Dendritic cell treated with granulocyte-macrophage colony-stimulating factor and Interleukin-4, amounts not matched to agents 40 ng/mL and 50 ng/mL, for 4 days (primary cell): ENCODE measurements around the gene VGLL3.

Source experiments
- H3K27ac Mint-ChIP-seq: one replicate; pipeline ENCODE4 v1.8.0; 2022; ENCODE audit warnings: mild to moderate bottlenecking, mixed read lengths
- H3K27me3 Mint-ChIP-seq: one replicate; pipeline ENCODE4 v1.8.0; 2022; ENCODE audit warnings: mild to moderate bottlenecking, mixed read lengths
- H3K36me3 Mint-ChIP-seq: one replicate; pipeline ENCODE4 v1.8.0; 2022; ENCODE audit warnings: low read depth, mixed read lengths
- H3K4me1 Mint-ChIP-seq: one replicate; pipeline ENCODE4 v1.8.0; 2022; ENCODE audit warnings: low read depth, mixed read lengths
- H3K4me3 Mint-ChIP-seq: one replicate; pipeline ENCODE4 v1.8.0; 2022; ENCODE audit warnings: mild to moderate bottlenecking, moderate library complexity, mixed read lengths
- H3K9me3 Mint-ChIP-seq: one replicate; pipeline ENCODE4 v1.8.0; 2022; ENCODE audit warnings: mixed read lengths
- intact Hi-C: fragments of 100-400 bp; cut with micrococcal nuclease; formaldehyde crosslinking; loops from one replicate; pipeline ENCODE4 v1.15.0; 2022

Gene VGLL3

DNA sequence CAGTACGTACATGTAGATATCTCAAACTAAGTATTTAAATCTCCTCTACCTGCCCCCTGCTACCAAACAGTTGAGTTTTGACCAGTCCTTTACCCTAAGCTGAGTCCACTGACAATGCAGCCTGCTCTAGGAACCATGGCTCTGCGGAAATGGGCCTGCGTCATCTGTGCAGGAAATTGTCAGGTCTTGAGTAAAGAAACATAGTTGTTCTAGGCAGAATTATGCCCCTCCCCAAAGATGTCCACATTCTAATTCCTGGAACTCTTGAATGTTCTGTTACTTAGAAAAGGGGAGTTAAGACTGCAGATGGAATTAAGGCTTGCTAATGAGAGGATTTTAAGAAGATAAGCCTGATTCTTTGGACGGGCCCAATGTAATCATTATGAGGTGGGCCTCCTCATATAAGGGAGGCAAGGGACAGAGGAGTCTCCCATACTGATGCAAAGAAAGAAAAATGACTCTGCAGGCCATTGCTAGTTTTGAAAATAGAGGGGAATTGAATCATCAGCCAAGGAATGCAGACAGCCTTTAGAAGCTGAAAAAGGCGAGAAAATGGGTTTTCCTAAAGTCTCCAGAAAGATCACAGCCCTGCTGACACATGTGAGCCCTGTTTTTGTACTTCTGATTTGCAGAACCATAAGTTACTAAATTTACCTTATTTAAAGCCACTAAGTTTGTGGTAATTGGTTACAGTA lies 5.5 kb upstream of the VGLL3 start:
- peaks cover 13% of the 10 kb centered on the region for H3K27me3 Mint-ChIP-seq
- H3K27ac Mint-ChIP-seq = no peak overlapping the region
- no peaks in the 10 kb centered on the region for H3K36me3 Mint-ChIP-seq

GRCh38 chr3:86995537-86995936 lies 4.6 kb upstream of the VGLL3 start:
- intact Hi-C loops = no loop called here
- Mint-ChIP-seq H3K36me3 (no peaks in the 10 kb centered on the region), H3K27ac (no peak overlapping the region), H3K4me1 (no peaks in the 10 kb centered on the region), H3K4me3 (no peak overlapping the region), H3K9me3 (no peaks in the 10 kb centered on the region), H3K27me3 (peaks cover 19% of the 10 kb centered on the region)

More for the DNA sequence above, 5.5 kb upstream of the VGLL3 start:
- Mint-ChIP-seq H3K4me3 (no peak overlapping the region), H3K4me1 (no peaks in the 10 kb centered on the region), H3K9me3 (no peaks in the 10 kb centered on the region)
- intact Hi-C loops = no loop called here

DNA sequence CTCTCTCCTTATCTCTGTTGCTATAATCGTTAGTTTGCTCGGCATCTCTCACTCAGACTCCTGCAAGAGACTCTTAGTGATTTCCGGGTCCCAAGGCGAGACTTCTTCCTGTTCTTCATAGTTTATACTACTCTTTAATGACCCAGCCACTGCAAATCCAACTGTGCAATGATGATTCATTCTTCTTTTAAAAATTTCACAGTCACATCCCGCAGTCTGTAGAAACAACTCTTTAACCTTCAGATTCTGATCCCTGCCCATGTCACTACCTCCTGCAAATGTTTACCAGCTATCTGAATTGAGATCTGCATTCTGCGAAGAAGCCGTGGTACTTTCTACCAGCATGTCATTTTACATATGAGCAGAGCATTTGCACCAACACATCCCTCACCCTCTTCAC lies 2.8 kb upstream of the VGLL3 start:
- no peaks in the 10 kb centered on the region for H3K9me3 Mint-ChIP-seq
- H3K4me1 Mint-ChIP-seq = no peaks in the 10 kb centered on the region
- no peak overlapping the region for H3K27ac Mint-ChIP-seq
- intact Hi-C loops = no loop called here
- no peaks in the 10 kb centered on the region for H3K36me3 Mint-ChIP-seq
- H3K4me3 Mint-ChIP-seq = no peak overlapping the region
- H3K27me3 Mint-ChIP-seq = peaks cover 31% of the 10 kb centered on the region

- H3K27me3 Mint-ChIP-seq = peaks cover 34% of the 10 kb centered on the region
- no peak overlapping the region for H3K27ac Mint-ChIP-seq
- intact Hi-C loops = no loop called here
- H3K4me3 Mint-ChIP-seq = no peak overlapping the region
- H3K9me3 Mint-ChIP-seq = no peaks in the 10 kb centered on the region
- H3K4me1 Mint-ChIP-seq = no peaks in the 10 kb centered on the region
- H3K36me3 Mint-ChIP-seq = no peaks in the 10 kb centered on the region
These were observed 989 bp upstream of the VGLL3 start for GRCh38 chr3:86991840-86992435.

DNA sequence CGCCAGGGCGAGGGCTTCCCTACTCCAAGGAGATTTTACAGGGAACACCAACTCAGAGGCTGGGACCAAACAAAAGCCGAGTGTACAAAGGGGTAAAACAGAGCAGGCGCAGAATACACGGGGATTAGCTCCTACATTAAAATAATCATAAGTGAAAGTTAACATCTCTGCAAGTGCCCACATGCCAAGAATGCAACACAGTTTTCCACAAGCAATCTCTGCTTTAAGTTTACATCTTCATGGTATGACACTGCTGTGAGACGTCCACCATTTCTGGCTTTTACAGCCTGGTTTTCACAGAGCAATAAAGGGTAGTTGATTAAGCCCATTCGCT lies 500 bp upstream of the VGLL3 start:
- intact Hi-C loops = no loop called here
- Mint-ChIP-seq H3K4me3 (no peak overlapping the region), H3K9me3 (no peaks in the 10 kb centered on the region), H3K27ac (no peak overlapping the region), H3K4me1 (no peaks in the 10 kb centered on the region), H3K27me3 (peaks cover 34% of the 10 kb centered on the region), H3K36me3 (no peaks in the 10 kb centered on the region)

GRCh38 chr3:86990012-86990733 lies 776 bp downstream of the VGLL3 start:
- Mint-ChIP-seq H3K9me3 (no peaks in the 10 kb centered on the region), H3K27me3 (peaks cover 34% of the 10 kb centered on the region), H3K27ac (no peak overlapping the region), H3K36me3 (no peaks in the 10 kb centered on the region), H3K4me1 (no peaks in the 10 kb centered on the region), H3K4me3 (no peak overlapping the region)
- intact Hi-C loops = no loop called here

DNA sequence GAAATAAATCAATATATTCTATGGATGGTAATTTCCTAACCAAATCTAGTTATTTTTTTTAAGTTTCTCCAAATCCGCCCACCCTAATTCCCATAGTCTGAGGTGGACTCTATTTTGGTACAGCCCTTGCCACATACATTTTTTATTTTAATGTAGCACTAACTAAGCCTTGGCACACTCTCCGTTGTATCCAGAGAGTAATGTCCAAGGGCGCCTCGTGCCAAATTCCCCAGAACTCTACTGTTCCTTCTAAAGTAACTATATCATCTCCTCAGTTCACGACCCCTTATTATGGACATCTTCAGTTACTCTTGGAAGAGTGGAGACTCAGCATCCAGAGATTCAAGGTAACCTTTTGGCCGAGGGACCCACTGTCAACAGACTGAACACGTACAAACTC lies 1.3 kb downstream of the VGLL3 start:
- H3K4me1 Mint-ChIP-seq = no peaks in the 10 kb centered on the region
- H3K4me3 Mint-ChIP-seq = no peak overlapping the region
- no peak overlapping the region for H3K27ac Mint-ChIP-seq
- intact Hi-C loops = no loop called here
- H3K36me3 Mint-ChIP-seq = no peaks in the 10 kb centered on the region
- H3K27me3 Mint-ChIP-seq = peaks cover 34% of the 10 kb centered on the region
- H3K9me3 Mint-ChIP-seq = no peaks in the 10 kb centered on the region

GRCh38 chr3:86989006-86989405 lies 1.9 kb downstream of the VGLL3 start:
- Mint-ChIP-seq H3K4me3 (no peak overlapping the region), H3K9me3 (no peaks in the 10 kb centered on the region), H3K27ac (no peak overlapping the region), H3K27me3 (peaks cover 34% of the 10 kb centered on the region), H3K4me1 (no peaks in the 10 kb centered on the region), H3K36me3 (no peaks in the 10 kb centered on the region)
- intact Hi-C loops = no loop called here

DNA sequence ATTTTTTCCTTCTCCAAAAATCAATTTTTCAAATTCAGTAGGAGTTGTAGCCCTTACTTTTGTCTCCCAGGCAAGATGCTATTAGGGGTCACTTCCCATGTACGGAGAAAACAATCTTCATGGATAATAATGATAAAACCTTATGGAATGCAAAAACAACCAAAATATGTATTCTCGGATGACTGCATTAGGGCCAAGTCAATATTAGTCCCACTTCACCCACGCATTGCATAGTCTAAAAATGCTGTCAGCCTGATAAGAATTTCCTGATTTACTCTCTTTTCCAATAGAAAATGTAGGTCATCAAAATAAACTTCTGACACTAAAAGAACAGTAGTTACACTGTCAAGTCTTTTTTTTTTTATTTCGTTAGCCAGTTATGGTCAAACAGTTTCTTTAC lies 2.7 kb downstream of the VGLL3 start:
- H3K27me3 Mint-ChIP-seq = peaks cover 32% of the 10 kb centered on the region
- H3K9me3 Mint-ChIP-seq = no peaks in the 10 kb centered on the region
- no peaks in the 10 kb centered on the region for H3K4me1 Mint-ChIP-seq
- no peak overlapping the region for H3K27ac Mint-ChIP-seq
- H3K36me3 Mint-ChIP-seq = no peaks in the 10 kb centered on the region
- intact Hi-C loops = no loop called here
- no peak overlapping the region for H3K4me3 Mint-ChIP-seq

DNA sequence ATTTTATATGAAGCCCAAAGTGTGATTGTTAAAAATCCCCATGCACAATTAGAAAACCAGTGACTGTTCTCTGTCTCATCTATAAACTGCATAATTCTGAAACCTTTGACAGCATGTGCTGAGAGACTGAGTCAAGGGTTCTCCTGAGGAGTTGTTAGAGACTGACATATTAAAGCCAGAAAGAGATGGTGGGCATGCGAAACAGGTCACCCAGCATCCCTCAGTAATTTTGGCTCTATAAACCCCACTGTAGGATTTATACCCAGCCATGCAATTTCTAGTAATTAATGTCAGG lies 3.6 kb downstream of the VGLL3 start:
- no peaks in the 10 kb centered on the region for H3K9me3 Mint-ChIP-seq
- no peaks in the 10 kb centered on the region for H3K4me1 Mint-ChIP-seq
- H3K36me3 Mint-ChIP-seq = no peaks in the 10 kb centered on the region
- no peak overlapping the region for H3K4me3 Mint-ChIP-seq
- intact Hi-C loops = no loop called here
- no peak overlapping the region for H3K27ac Mint-ChIP-seq
- peaks cover 28% of the 10 kb centered on the region for H3K27me3 Mint-ChIP-seq

DNA sequence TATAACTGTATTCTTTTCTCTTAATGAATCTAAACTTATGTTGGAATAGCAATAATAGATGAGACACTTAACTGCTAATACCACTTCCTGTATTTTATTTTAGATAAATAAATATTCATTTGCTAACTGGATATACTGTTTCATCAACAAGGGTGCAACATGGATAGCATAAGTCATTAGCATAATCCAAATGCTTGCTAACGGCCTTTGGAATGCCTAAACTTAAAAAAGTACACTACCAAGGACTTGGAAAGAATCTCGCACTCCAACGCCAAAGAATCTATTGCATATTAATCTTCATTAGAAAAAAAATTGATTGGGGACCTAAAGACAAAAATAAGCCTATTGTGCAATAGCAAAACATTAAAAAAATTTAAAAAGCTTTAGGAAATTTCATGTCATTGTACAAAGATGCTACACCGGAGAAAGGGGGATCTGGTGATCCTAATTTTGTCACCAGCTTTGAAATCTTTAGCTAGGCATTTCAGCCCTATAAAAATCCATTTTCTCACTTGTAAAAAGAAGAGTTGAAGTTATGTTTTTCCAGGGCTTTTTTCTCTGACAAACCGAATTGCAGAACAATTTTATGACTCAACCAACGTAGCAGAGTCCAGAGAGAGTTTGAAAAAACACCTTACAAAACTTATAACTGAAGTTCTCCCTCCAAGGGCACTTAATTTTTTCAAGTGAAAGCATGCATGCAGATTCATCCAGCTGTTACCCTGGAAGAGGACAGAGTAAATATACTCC lies 4.1 kb downstream of the VGLL3 start:
- no peaks in the 10 kb centered on the region for H3K36me3 Mint-ChIP-seq
- no peak overlapping the region for H3K4me3 Mint-ChIP-seq
- no peaks in the 10 kb centered on the region for H3K4me1 Mint-ChIP-seq
- no peaks in the 10 kb centered on the region for H3K9me3 Mint-ChIP-seq
- peaks cover 22% of the 10 kb centered on the region for H3K27me3 Mint-ChIP-seq
- intact Hi-C loops = no loop called here
- no peak overlapping the region for H3K27ac Mint-ChIP-seq

- Mint-ChIP-seq H3K27ac (no peak overlapping the region), H3K9me3 (no peaks in the 10 kb centered on the region), H3K36me3 (no peaks in the 10 kb centered on the region), H3K4me3 (no peak overlapping the region), H3K4me1 (no peaks in the 10 kb centered on the region), H3K27me3 (peaks cover 14% of the 10 kb centered on the region)
- intact Hi-C loops = no loop called here
These were observed 5.6 kb downstream of the VGLL3 start for GRCh38 chr3:86985181-86985826.

GRCh38 chr3:86984271-86984670 lies 6.7 kb downstream of the VGLL3 start:
- no peaks in the 10 kb centered on the region for H3K36me3 Mint-ChIP-seq
- no peak overlapping the region for H3K4me3 Mint-ChIP-seq
- H3K4me1 Mint-ChIP-seq = no peaks in the 10 kb centered on the region
- no peak overlapping the region for H3K27ac Mint-ChIP-seq
- peaks cover 6% of the 10 kb centered on the region for H3K27me3 Mint-ChIP-seq
- H3K9me3 Mint-ChIP-seq = no peaks in the 10 kb centered on the region
- intact Hi-C loops = no loop called here

GRCh38 chr3:86982883-86983282 lies 8.1 kb downstream of the VGLL3 start:
- intact Hi-C loops = no loop called here
- no peaks in the 10 kb centered on the region for H3K36me3 Mint-ChIP-seq
- H3K9me3 Mint-ChIP-seq = no peaks in the 10 kb centered on the region
- no peak overlapping the region for H3K4me3 Mint-ChIP-seq
- no peak overlapping the region for H3K27ac Mint-ChIP-seq
- H3K4me1 Mint-ChIP-seq = no peaks in the 10 kb centered on the region
- no peaks in the 10 kb centered on the region for H3K27me3 Mint-ChIP-seq
